Colonic mucosa (tissue), 4 donors: ENCODE results near the gene ITGA6. TPM values are rescaled to one million over a fixed set of nuclear protein-coding genes. Genes with fewer than 3 reads are reported as not detected.

Experiments used
- DNase-seq: peaks from one replicate; pipeline ENCODE4 v3.0.0-alpha.2; 2020
- H3K27ac ChIP-seq: fragments of 200-600 bp; one replicate; pipeline ENCODE4 v1.8.0; 2021
- H3K27me3 ChIP-seq: fragments of 200-600 bp; one replicate; pipeline ENCODE4 v1.8.0; 2021
- H3K36me3 ChIP-seq: fragments of 200-600 bp; one replicate; pipeline ENCODE4 v1.8.0; 2021
- H3K4me1 ChIP-seq: fragments of 200-600 bp; one replicate; pipeline ENCODE4 v1.8.0; 2021; ENCODE audit warnings: mild to moderate bottlenecking
- H3K4me3 ChIP-seq: fragments of 200-600 bp; one replicate; pipeline ENCODE4 v1.8.0; 2021
- H3K9ac ChIP-seq, 2 donors: one replicate each; pipeline ENCODE4 v1.7.0; 2013; ENCODE audit warnings: control low read depth in 2 of 2, low read depth in 2 of 2, low read length in 2 of 2
- H3K9me3 ChIP-seq: fragments of 200-600 bp; one replicate; pipeline ENCODE4 v1.8.0; 2021
- intact Hi-C: fragments of 100-400 bp; cut with DNase I; formaldehyde crosslinking; loops from one replicate; pipeline ENCODE4 v1.14.1; 2022
- total RNA-seq, 2 donors: library from RNA; stranded (reverse); fragmentation: NEBNext Ultra II Directional in 1 of 2; extraction: Animal tissue kit (Norgen Biotek cat#: 25700) in 1 of 2; gene quantifications; one replicate each; pipeline ENCODE4 v1.2.1, GENCODE V29; 2021
- TF ChIP-seq, protein P1 (sequence below): fragments of 200-600 bp; IDR thresholded peaks from one replicate; pipeline ENCODE4 v1.8.0; 2022; ENCODE audit warnings: antibody characterized with exemption, mild to moderate bottlenecking
- donor health status: healthy.
- donor health status: DM: no; HTN: no; CAD: no.
- donor health status: DM: no; HTN: no; CAD: no.

The ITGA6 gene
- total RNA-seq, 2 donors from 2014 or later, result 174 to 186 TPM

DNA sequence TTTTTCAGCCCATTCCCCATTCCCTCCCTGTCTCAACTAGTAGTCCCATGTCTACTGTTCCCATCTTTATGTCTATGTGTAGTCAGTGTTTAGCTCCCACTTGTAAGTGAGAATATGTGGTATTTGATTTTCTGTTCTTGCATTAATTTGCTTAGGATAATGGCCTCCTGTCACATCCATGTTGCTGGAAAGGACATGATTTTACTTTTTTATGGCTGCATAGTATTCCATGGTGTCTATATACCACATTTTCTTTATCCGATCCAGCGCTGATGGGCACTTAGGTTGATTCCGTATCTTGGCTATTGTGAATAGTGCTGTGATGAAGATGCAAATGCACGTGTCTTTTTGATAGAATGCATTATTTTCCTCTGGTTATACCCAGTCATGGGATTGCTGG lies 21.7 kb upstream of the ITGA6 start:
- Histone ChIP-seq H3K27ac (no peak overlapping the region), H3K4me1 (no peaks in the 10 kb centered on the region), H3K36me3 (no peaks in the 10 kb centered on the region), H3K4me3 (no peak overlapping the region), H3K9ac (no peak overlapping the region), H3K27me3 (no peaks in the 10 kb centered on the region), H3K9me3 (no peaks in the 10 kb centered on the region)
- intact Hi-C loops, result no loop called here
- no peak for DNase-seq
- TF ChIP-seq, protein P1, sequence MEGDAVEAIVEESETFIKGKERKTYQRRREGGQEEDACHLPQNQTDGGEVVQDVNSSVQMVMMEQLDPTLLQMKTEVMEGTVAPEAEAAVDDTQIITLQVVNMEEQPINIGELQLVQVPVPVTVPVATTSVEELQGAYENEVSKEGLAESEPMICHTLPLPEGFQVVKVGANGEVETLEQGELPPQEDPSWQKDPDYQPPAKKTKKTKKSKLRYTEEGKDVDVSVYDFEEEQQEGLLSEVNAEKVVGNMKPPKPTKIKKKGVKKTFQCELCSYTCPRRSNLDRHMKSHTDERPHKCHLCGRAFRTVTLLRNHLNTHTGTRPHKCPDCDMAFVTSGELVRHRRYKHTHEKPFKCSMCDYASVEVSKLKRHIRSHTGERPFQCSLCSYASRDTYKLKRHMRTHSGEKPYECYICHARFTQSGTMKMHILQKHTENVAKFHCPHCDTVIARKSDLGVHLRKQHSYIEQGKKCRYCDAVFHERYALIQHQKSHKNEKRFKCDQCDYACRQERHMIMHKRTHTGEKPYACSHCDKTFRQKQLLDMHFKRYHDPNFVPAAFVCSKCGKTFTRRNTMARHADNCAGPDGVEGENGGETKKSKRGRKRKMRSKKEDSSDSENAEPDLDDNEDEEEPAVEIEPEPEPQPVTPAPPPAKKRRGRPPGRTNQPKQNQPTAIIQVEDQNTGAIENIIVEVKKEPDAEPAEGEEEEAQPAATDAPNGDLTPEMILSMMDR, result no peak

DNA sequence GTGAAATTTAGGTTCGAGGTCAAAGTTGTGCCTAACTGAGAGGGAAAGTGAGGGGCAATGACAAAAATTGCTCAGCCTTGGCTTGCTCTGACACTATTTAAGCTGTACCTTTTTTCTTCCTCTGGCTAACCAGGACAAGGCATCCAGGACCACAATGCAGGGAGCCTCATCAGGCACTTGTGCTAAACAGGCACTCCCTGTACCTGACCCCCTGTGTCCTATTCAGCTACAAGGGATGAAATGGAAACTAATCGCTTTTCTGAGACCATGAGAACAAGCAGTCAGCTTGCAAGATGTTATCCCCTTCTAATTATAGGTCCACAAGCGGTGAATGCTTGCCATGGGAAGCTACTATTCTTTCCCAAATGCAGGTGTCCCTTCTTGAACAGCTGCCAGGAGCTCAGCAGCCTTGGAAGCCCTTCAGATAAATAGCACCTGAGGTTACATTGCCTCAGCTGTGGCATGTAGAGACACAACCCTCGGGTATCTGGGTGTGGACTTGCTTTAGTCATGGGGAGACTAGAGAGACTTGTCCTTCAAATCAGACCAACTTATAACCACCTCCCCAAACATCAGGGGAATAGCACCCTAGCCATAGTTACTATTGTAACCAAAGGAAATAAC lies 19.1 kb upstream of the ITGA6 start:
- Histone ChIP-seq H3K36me3 (no peaks in the 10 kb centered on the region), H3K9ac (no peak overlapping the region), H3K4me3 (no peak overlapping the region), H3K27me3 (no peaks in the 10 kb centered on the region), H3K27ac (no peak overlapping the region), H3K9me3 (no peaks in the 10 kb centered on the region), H3K4me1 (no peaks in the 10 kb centered on the region)
- intact Hi-C loops, result no loop called here
- TF ChIP-seq, protein P1, result no peak
- no peak for DNase-seq

DNA sequence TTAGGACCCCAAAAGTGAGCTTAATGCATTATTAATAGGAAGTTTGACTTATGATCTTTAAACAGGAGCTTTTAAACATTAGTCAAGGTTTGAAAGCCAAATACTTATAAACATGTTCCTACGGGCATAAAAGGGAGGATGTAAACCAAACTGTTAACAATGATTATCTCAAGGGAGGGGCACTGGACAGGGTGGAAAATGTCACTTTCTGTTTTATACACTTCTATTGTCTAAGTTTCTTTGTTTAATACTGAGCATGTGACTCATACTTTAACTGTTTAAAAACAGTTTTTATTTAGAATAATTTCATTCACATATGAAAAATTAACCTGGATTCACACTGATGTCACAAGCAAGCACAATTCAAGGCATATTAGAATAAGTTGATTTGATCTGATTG lies 18.3 kb upstream of the ITGA6 start:
- no peaks in the 10 kb centered on the region for H3K27me3 ChIP-seq
- TF ChIP-seq, protein P1, result no peak
- no peak overlapping the region for H3K27ac ChIP-seq
- no peaks in the 10 kb centered on the region for H3K4me1 ChIP-seq
- H3K9ac ChIP-seq, result no peak overlapping the region
- DNase-seq, result no peak
- intact Hi-C loops, result no loop called here
- H3K9me3 ChIP-seq, result no peaks in the 10 kb centered on the region
- no peaks in the 10 kb centered on the region for H3K36me3 ChIP-seq
- H3K4me3 ChIP-seq, result no peak overlapping the region

DNA sequence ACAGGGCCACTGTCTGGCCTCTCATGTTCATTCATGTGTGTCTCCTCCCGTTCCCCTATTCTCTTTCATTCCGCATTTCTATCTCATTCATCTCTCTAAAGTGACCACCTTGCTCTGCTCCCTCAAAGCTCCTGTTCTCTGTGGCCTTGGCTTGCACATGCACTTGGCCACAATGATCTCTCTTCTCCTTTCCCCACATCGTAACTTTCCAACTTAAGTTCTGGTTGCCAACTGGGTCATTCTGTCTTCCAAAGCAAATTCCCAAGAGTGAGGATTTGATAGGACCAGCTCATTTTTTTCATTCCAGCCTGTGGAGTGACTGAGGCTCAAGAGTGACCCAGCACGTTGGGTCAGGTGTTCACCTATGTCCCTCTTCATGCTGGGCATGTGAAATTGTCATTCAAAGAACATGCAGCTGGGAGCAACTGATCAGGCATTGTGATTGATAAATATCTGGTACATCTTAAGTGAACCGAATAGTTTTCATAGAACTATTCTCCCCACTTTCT lies 14.3 kb upstream of the ITGA6 start:
- TF ChIP-seq, protein P1, result no peak
- intact Hi-C loops, result no loop called here

DNA sequence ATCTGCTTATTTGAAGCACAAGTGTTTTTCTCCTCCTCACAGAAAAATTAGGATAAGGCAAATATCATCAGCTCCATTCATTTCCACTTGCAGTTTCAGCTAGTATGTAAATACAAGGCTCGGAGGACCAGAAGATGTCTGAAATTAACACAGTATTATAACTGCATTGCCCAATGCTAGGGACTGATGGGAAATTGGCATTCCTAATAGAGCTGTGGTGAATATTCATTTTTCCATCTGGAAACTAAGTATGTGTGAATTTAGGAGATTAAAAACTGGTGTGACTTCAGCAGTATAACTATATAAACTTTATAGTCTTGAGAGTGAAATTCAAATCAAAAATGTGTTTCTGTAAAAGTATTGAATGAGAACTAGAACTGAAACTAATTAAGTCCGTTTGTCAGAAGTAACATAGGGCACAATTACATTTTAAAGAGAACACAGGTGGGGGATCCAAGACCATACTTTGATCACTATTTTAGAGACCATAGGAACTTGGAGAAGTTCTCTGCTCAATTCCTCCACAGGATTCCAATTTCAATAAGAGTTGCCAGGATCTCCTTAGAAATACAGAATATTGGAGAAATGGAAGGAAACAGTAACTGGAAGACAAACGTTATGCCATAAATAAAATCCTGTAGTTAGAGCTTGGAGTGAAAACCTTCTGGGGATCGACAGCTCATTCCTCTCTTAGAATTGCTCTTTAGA lies 12.1 kb upstream of the ITGA6 start:
- Histone ChIP-seq H3K4me1 (no peaks in the 10 kb centered on the region), H3K27ac (no peak overlapping the region), H3K27me3 (no peaks in the 10 kb centered on the region), H3K9ac (no peak overlapping the region), H3K36me3 (no peaks in the 10 kb centered on the region), H3K9me3 (no peaks in the 10 kb centered on the region), H3K4me3 (no peak overlapping the region)
- DNase-seq, result no peak
- TF ChIP-seq, protein P1, result no peak
- intact Hi-C loops, result no loop called here

More for the DNA sequence above, 14.3 kb upstream of the ITGA6 start:
- Histone ChIP-seq H3K4me3 (no peak overlapping the region), H3K36me3 (no peaks in the 10 kb centered on the region), H3K4me1 (no peaks in the 10 kb centered on the region), H3K9me3 (no peaks in the 10 kb centered on the region), H3K27me3 (no peaks in the 10 kb centered on the region), H3K9ac (no peak overlapping the region), H3K27ac (no peak overlapping the region)
- no peak for DNase-seq
